CD4-positive, alpha-beta T cell (primary cell): ENCODE data around the gene RASL11B. TPM values are rescaled to one million over a fixed set of nuclear protein-coding genes. Genes with fewer than 3 reads are reported as not detected.

Experiments
- ATAC-seq: fragments of 200-7000 bp; cut with Tn5 transposase; one replicate; pipeline ENCODE4 v1.10.0; 2022; ENCODE audit warnings: mild to moderate bottlenecking; ENCODE audit not compliant: poor library complexity
- CTCF ChIA-PET: fragments of 350-600 bp; sonication (Branson Sonifier 250); formaldehyde crosslinking; loops from one replicate; lab custom pipeline; 2021; ENCODE audit warnings: antibody characterized with exemption, inconsistent platforms; lab: Charles Lee
- POLR2A ChIA-PET: fragments of 350-600 bp; sonication (Branson Sonifier 250); formaldehyde crosslinking; loops from one replicate; lab custom pipeline; 2021; ENCODE audit warnings: antibody characterized with exemption, inconsistent platforms; lab: Charles Lee
- DNase-seq, 14 experiments: peaks; one replicate each; pipeline ENCODE4 v3.0.0-alpha.2; 2013 to 2020; ENCODE audit warnings: mixed read lengths in 2 of 14
- H3K27ac ChIP-seq, 2 donors: one replicate each; pipeline versions ENCODE4 v1.5.1 to v1.7.0; 2013; ENCODE audit warnings: low read length in 2 of 2, low read depth in 1 of 2, mild to moderate bottlenecking in 1 of 2
- H3K27me3 ChIP-seq, 2 experiments: 1 replicate in 1 of 2; 2 replicates in 1 of 2; pipeline versions ENCODE4 v1.6.1 to v1.7.0; 2013; ENCODE audit warnings: low read length in 2 of 2, control low read depth in 1 of 2, mild to moderate bottlenecking in 1 of 2, moderate library complexity in 1 of 2; ENCODE audit not compliant: insufficient read depth in 2 of 2, control insufficient read depth in 1 of 2
- H3K36me3 ChIP-seq: one replicate; pipeline ENCODE4 v1.6.1; 2013; ENCODE audit warnings: low read length, control low read depth; ENCODE audit not compliant: insufficient read depth
- H3K4me1 ChIP-seq: one replicate; pipeline ENCODE4 v1.6.1; 2013; ENCODE audit warnings: low read length, control low read depth; ENCODE audit not compliant: insufficient read depth
- H3K4me3 ChIP-seq: one replicate; pipeline ENCODE4 v1.5.1; 2013; ENCODE audit warnings: mild to moderate bottlenecking, low read length, moderate library complexity
- H3K9me3 ChIP-seq, 2 experiments: 1 replicate in 1 of 2; 2 replicates in 1 of 2; pipeline versions ENCODE4 v1.6.1 to v1.7.0; 2013; ENCODE audit warnings: low read length in 2 of 2, mild to moderate bottlenecking in 2 of 2, control low read depth in 1 of 2, moderate library complexity in 1 of 2; ENCODE audit not compliant: control insufficient read depth in 1 of 2, insufficient read depth in 1 of 2
- H3K27ac Mint-ChIP-seq: one replicate; pipeline ENCODE4 v1.8.0; 2020; ENCODE audit warnings: mixed read lengths
- H3K27me3 Mint-ChIP-seq: one replicate; pipeline ENCODE4 v1.8.0; 2021; ENCODE audit warnings: mixed read lengths
- H3K36me3 Mint-ChIP-seq: one replicate; pipeline ENCODE4 v1.8.0; 2021; ENCODE audit warnings: low read depth, mixed read lengths
- H3K4me1 Mint-ChIP-seq: one replicate; pipeline ENCODE4 v1.8.0; 2021; ENCODE audit warnings: low read depth, mixed read lengths
- H3K4me3 Mint-ChIP-seq: one replicate; pipeline ENCODE4 v1.8.0; 2020; ENCODE audit warnings: mild to moderate bottlenecking, mixed read lengths
- H3K9me3 Mint-ChIP-seq: one replicate; pipeline ENCODE4 v1.8.0; 2020; ENCODE audit warnings: mixed read lengths
- CTCF ChIP-seq: fragments of 200-600 bp; IDR thresholded peaks from one replicate; pipeline ENCODE4 v1.8.0; 2022; ENCODE audit warnings: antibody characterized with exemption, mild to moderate bottlenecking
- intact Hi-C, 2 experiments: fragments of 100-400 bp; cut with DNase I in 1 of 2; cut with micrococcal nuclease in 1 of 2; formaldehyde crosslinking; loops; one replicate each; pipeline versions ENCODE4 v1.15.1 to v1.9.0; 2023 to 2025; cut with DNase I, micrococcal nuclease
- total RNA-seq, 174 experiments: library from RNA in 2 of 174; stranded (reverse) in 2 of 174; gene quantifications; one replicate each; pipeline ENCODE4 v1.2.3 and lab custom pipeline; 2021 to 2026

Gene RASL11B
- total RNA-seq, 2 experiments from 2014 or later = 0.31 to 0.63 TPM

DNA sequence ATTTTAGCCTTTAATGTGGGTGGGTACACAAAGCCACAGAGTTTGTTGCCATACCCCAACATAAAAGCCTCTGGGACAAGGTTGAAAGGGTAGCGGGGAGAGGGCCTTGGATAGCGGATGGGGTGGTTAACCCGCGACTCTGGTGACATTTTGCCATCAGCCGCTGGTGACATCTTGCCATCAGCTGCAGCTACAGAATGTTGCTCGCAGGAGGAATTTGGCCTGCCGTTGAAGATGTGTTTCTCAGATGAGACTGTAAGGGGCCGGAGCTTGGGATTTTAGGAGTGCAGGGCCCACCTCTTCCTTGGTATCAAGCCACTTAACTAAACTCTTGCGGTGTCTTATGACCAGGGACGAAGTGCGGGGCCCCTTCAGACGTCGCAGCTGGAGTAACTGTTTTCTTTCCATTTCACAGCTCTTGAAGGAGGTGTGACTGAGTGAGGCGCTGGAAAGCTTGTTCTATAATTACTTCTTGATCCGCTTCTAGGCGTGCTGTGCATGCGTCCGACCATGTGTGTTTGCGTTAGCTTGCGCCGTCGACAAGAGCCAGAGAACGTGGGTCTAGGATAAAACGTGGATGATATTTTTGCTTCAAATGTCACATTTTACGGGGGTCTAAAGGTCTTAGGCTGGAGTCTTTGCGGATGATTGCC, 820 bp upstream of the RASL11B start:
- ATAC-seq (no peak), DNase-seq (peak in 1 of 14 experiments; percentile 17)
- Histone ChIP-seq H3K27ac (no peak overlapping the region), H3K27me3 (peaks cover 19 to 20% of the 10 kb centered on the region in 2 experiments), H3K4me3 (peak overlapping the region; percentile 58), H3K4me1 (peaks cover 18% of the 10 kb centered on the region), H3K9me3 (peaks cover 0 to 4% of the 10 kb centered on the region in 2 experiments), H3K36me3 (no peaks in the 10 kb centered on the region)
- H3K27ac Mint-ChIP-seq = no peak overlapping the region
- POLR2A ChIA-PET = interaction anchor here (0.8 to 1.3 kb wide), 2 partner anchors 139 to 148 kb away, joined by 3 to 4 read pairs; no protein-coding TSS in a partner anchor
- H3K27me3 Mint-ChIP-seq = peaks cover 49% of the 10 kb centered on the region
- H3K9me3 Mint-ChIP-seq = no peaks in the 10 kb centered on the region
- CTCF ChIA-PET = no interaction called here
- H3K36me3 Mint-ChIP-seq = no peaks in the 10 kb centered on the region
- H3K4me1 Mint-ChIP-seq = peaks cover 12% of the 10 kb centered on the region
- intact Hi-C loops = loop anchor here (2.0 to 10.0 kb wide), 5 partner anchors 149 to 1234 kb away; partner anchors contain the start of genes DCUN1D4 (in 1 of the 2) and SCFD2 (in 1 of the 2)
- H3K4me3 Mint-ChIP-seq = peak overlapping the region; percentile 78
- no peak for TF ChIP-seq CTCF

- H3K4me1 Mint-ChIP-seq = peaks cover 12% of the 10 kb centered on the region
- intact Hi-C loops = loop anchor here (5.0 to 10.0 kb wide), 4 partner anchors 150 to 1232 kb away; partner anchors contain the start of genes DCUN1D4 (in 1 of the 2) and SCFD2 (in 1 of the 2)
- H3K4me3 ChIP-seq = peak overlapping the region; percentile 58
- H3K4me1 ChIP-seq = peaks cover 18% of the 10 kb centered on the region
- DNase-seq (no peak), ATAC-seq (no peak)
- H3K9me3 Mint-ChIP-seq = no peaks in the 10 kb centered on the region
- TF ChIP-seq CTCF = no peak
- ChIA-PET CTCF (no interaction called here), POLR2A (no interaction called here)
- peak overlapping the region; percentile 64 for H3K4me3 Mint-ChIP-seq
- no peak overlapping the region for H3K27ac ChIP-seq
- no peaks in the 10 kb centered on the region for H3K36me3 ChIP-seq
- no peak overlapping the region for H3K27ac Mint-ChIP-seq
- no peaks in the 10 kb centered on the region for H3K36me3 Mint-ChIP-seq
- peaks cover 0 to 4% of the 10 kb centered on the region in 2 experiments for H3K9me3 ChIP-seq
- H3K27me3 ChIP-seq = peaks cover 19 to 20% of the 10 kb centered on the region in 2 experiments
- H3K27me3 Mint-ChIP-seq = peaks cover 39% of the 10 kb centered on the region
Observed at GRCh38 chr4:52862639-52863161, 583 bp downstream of the RASL11B start.

- Histone ChIP-seq H3K27ac (no peak overlapping the region), H3K9me3 (peaks cover 0 to 2% of the 10 kb centered on the region in 2 experiments), H3K4me3 (no peak overlapping the region), H3K4me1 (peaks cover 18% of the 10 kb centered on the region), H3K36me3 (no peaks in the 10 kb centered on the region), H3K27me3 (peaks cover 19 to 20% of the 10 kb centered on the region in 2 experiments)
- H3K4me3 Mint-ChIP-seq = peak overlapping the region; percentile 64
- intact Hi-C loops = loop anchor here (5.0 to 10.0 kb wide), 4 partner anchors 151 to 1231 kb away; partner anchors contain the start of genes DCUN1D4 (in 1 of the 2) and SCFD2 (in 1 of the 2)
- ChIA-PET POLR2A (no interaction called here), CTCF (no interaction called here)
- ATAC-seq (no peak), DNase-seq (no peak)
- TF ChIP-seq CTCF = no peak
- H3K27ac Mint-ChIP-seq = no peak overlapping the region
- peaks cover 38% of the 10 kb centered on the region for H3K27me3 Mint-ChIP-seq
- no peaks in the 10 kb centered on the region for H3K9me3 Mint-ChIP-seq
- no peaks in the 10 kb centered on the region for H3K36me3 Mint-ChIP-seq
- peaks cover 12% of the 10 kb centered on the region for H3K4me1 Mint-ChIP-seq
Observed at GRCh38 chr4:52863324-52863723, 1.2 kb downstream of the RASL11B start.
